Measurements from ENCODE around the gene PLCH2.

The PLCH2 gene, protein sequence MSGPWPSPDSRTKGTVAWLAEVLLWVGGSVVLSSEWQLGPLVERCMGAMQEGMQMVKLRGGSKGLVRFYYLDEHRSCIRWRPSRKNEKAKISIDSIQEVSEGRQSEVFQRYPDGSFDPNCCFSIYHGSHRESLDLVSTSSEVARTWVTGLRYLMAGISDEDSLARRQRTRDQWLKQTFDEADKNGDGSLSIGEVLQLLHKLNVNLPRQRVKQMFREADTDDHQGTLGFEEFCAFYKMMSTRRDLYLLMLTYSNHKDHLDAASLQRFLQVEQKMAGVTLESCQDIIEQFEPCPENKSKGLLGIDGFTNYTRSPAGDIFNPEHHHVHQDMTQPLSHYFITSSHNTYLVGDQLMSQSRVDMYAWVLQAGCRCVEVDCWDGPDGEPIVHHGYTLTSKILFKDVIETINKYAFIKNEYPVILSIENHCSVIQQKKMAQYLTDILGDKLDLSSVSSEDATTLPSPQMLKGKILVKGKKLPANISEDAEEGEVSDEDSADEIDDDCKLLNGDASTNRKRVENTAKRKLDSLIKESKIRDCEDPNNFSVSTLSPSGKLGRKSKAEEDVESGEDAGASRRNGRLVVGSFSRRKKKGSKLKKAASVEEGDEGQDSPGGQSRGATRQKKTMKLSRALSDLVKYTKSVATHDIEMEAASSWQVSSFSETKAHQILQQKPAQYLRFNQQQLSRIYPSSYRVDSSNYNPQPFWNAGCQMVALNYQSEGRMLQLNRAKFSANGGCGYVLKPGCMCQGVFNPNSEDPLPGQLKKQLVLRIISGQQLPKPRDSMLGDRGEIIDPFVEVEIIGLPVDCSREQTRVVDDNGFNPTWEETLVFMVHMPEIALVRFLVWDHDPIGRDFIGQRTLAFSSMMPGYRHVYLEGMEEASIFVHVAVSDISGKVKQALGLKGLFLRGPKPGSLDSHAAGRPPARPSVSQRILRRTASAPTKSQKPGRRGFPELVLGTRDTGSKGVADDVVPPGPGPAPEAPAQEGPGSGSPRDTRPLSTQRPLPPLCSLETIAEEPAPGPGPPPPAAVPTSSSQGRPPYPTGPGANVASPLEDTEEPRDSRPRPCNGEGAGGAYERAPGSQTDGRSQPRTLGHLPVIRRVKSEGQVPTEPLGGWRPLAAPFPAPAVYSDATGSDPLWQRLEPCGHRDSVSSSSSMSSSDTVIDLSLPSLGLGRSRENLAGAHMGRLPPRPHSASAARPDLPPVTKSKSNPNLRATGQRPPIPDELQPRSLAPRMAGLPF (N-terminal part only)

DNA sequence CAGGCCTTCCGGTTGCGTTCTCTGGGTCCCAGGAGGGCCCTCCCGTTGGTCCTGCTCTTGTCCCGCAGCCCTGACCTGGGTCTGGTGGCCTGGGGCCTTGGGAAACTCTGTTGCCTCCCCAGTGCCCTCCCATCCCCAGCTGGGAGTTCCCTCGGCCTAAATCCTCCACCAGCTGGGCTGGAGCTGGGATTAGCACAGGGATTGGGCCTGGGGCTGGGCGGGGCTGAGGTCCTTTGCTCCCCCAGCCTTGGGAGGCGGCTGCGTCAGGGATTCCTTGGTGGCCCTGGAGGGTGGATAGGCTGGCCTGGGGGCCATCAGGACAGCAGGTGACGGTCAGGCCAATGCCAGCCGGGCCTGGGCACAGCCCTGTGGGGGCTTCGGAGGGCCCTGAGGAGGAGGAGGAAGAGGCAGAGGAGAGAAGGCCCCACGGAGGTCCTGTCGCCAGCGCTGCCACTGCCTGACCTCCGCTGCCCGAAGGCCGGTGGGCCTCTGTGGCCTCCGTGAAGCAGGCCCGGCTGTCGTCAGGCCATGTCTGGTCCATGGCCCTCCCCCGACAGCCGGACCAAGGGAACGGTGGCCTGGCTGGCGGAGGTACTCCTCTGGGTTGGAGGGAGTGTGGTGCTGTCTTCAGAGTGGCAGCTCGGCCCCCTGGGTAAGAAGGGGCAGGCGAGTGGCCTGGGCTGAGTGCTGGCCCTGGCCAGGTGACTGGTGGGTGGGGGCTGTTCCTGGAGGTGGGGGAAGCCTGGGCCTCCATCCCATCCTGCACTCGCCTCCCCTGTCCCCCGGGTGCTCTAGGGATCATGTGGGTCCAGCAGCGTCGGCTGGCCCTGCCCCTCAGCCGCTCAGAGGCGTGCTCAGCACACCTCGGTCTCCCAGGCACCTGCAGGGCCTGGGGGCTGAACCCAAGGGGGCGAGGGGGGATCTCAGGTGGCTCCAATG lies at the start of gene PLCH2:
Gene PLCH2, plus strand, starts transcription at position 229 of the 939 bp plus-strand sequence. Its CDS starts 300 bp downstream, at position 529.
- no peaks in the 10 kb centered on the region for H3K36me3 Mint-ChIP-seq (ENCODE audit: low read depth)
- H3K27me3 Mint-ChIP-seq (ENCODE audit: low read depth), result peaks cover 5% of the 10 kb centered on the region
- no peaks in the 10 kb centered on the region for H3K9me3 Mint-ChIP-seq
- TF ChIP-seq, protein P1, sequence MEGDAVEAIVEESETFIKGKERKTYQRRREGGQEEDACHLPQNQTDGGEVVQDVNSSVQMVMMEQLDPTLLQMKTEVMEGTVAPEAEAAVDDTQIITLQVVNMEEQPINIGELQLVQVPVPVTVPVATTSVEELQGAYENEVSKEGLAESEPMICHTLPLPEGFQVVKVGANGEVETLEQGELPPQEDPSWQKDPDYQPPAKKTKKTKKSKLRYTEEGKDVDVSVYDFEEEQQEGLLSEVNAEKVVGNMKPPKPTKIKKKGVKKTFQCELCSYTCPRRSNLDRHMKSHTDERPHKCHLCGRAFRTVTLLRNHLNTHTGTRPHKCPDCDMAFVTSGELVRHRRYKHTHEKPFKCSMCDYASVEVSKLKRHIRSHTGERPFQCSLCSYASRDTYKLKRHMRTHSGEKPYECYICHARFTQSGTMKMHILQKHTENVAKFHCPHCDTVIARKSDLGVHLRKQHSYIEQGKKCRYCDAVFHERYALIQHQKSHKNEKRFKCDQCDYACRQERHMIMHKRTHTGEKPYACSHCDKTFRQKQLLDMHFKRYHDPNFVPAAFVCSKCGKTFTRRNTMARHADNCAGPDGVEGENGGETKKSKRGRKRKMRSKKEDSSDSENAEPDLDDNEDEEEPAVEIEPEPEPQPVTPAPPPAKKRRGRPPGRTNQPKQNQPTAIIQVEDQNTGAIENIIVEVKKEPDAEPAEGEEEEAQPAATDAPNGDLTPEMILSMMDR (IDR thresholded peaks at IDR 0.05; ENCODE audit: unreplicated experiment in 3 of 3), result no peak
- no peaks in the 10 kb centered on the region for H3K4me1 Mint-ChIP-seq
- no peak within 1 kb of the TSS for H3K27ac Mint-ChIP-seq
- H3K4me3 Mint-ChIP-seq, result no peak within 1 kb of the TSS

DNA sequence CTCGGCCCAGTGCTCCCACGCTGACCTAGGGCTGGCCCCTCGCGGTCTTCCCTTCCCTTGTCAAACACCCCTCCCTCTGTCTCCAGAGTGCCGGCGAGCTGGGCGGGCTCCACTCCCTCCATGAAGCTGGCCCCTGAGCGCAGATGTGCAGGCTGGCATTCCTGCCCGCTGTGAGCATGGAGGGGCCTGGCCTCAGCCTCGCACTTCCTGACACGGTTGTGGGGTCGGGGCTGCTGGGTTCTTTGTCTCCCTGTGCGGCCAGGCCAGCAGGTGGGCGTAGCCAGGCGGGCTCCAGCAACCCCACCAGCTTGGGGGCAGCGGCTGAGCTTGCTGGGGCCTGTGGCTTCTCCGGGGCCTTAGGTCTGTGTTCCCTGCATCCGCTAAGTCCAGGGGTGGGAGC lies 49.5 kb upstream of the PLCH2 start:
- Mint-ChIP-seq H3K36me3 (ENCODE audit: low read depth) (no peaks in the 10 kb centered on the region), H3K27ac (no peak overlapping the region), H3K4me3 (no peak overlapping the region), H3K9me3 (peaks cover 4% of the 10 kb centered on the region), H3K27me3 (ENCODE audit: low read depth) (peaks cover 25% of the 10 kb centered on the region), H3K4me1 (no peaks in the 10 kb centered on the region)
- TF ChIP-seq, protein P1 (IDR thresholded peaks at IDR 0.05; ENCODE audit: unreplicated experiment in 3 of 3), result no peak

DNA sequence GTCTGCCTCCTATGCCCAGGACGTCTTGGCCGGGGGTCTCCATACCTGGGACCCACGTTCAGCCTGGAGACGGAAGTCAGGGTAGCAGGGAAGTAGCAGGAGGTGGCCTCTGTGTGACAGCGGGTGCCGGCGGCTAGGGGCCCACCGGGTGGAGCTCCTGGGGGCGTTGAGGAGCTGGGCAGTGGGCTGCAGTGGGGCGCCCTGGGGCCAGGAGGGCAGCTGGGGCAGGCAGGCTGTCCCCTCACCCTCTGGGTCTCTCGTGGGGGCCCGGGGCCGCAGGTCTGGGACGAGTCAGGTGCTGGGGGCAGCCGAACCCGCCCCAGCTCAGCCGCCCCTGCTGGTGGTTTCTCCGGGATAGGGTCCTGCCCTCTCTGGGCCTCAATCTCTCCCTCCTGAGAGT lies 49.0 kb upstream of the PLCH2 start:
- H3K4me3 Mint-ChIP-seq, result no peak overlapping the region
- no peak overlapping the region for H3K27ac Mint-ChIP-seq
- no peaks in the 10 kb centered on the region for H3K36me3 Mint-ChIP-seq (ENCODE audit: low read depth)
- H3K9me3 Mint-ChIP-seq, result peaks cover 4% of the 10 kb centered on the region
- H3K4me1 Mint-ChIP-seq, result no peaks in the 10 kb centered on the region
- TF ChIP-seq, protein P1 (IDR thresholded peaks at IDR 0.05; ENCODE audit: unreplicated experiment in 3 of 3), result no peak
- peaks cover 23% of the 10 kb centered on the region for H3K27me3 Mint-ChIP-seq (ENCODE audit: low read depth)

DNA sequence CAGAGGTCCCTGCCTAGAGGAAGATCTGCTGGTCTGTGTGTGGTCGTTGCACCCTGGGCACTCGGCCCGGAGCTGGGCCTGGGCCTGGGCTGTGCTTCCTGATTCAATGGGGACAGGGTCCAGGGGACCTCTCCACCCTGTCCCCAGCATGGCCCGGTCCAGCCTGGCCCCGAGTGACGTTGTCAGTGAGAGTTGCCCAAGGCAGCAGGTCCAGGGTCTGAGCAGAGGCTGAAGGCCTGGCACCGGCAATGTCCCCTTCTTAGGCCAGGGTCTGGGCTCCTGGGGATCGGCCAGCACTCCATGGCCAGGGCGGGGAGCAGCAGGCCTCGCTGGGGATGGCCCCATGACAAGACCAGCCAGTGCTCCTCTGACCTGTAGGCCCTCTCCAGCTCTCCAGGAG lies 48.1 kb upstream of the PLCH2 start:
- H3K27me3 Mint-ChIP-seq (ENCODE audit: low read depth), result peaks cover 24% of the 10 kb centered on the region
- TF ChIP-seq, protein P1 (IDR thresholded peaks at IDR 0.05; ENCODE audit: unreplicated experiment in 3 of 3), result no peak
- H3K9me3 Mint-ChIP-seq, result peaks cover 4% of the 10 kb centered on the region
- H3K4me1 Mint-ChIP-seq, result no peaks in the 10 kb centered on the region
- no peaks in the 10 kb centered on the region for H3K36me3 Mint-ChIP-seq (ENCODE audit: low read depth)
- no peak overlapping the region for H3K4me3 Mint-ChIP-seq
- H3K27ac Mint-ChIP-seq, result no peak overlapping the region

DNA sequence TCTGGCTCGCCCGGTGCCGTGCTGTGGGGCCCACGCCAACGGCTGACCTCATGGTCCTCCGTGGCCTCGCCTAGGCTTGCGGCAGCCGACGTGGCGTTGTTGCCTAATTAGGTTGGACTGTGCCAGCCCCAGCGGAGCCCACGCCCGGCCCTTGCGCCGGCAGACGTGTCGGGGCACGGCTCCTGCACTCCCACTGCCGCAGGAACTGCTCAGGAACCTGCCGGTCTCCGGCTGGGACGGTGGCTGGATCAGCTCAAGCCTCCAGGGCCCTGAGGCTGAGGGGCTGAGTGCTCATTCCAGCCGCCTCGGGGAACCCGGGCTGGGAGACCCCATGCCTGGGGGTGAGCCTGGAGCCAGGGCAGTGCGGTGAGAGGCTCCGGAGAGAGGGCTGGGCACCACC lies 47.6 kb upstream of the PLCH2 start:
- TF ChIP-seq, protein P1 (IDR thresholded peaks at IDR 0.05; ENCODE audit: unreplicated experiment in 3 of 3), result no peak
- Mint-ChIP-seq H3K9me3 (peaks cover 2% of the 10 kb centered on the region), H3K36me3 (ENCODE audit: low read depth) (no peaks in the 10 kb centered on the region), H3K27me3 (ENCODE audit: low read depth) (peaks cover 28% of the 10 kb centered on the region), H3K4me3 (no peak overlapping the region), H3K4me1 (no peaks in the 10 kb centered on the region), H3K27ac (no peak overlapping the region)

Measured in nephron (organoid).